Embryonic facial prominence (tissue), 1 donor: ENCODE data around the gene SLC2A13.
"Not testable (repeated sequence)": the region's sequence is repeated elsewhere in the genome, so short reads cannot be mapped to it uniquely, and the experiment has no call there.

ENCODE experiments used
- DNase-seq: peaks from one replicate; pipeline ENCODE4 v3.0.0-alpha.2; 2016; ENCODE audit errors: extremely low spot score

Gene SLC2A13

DNA sequence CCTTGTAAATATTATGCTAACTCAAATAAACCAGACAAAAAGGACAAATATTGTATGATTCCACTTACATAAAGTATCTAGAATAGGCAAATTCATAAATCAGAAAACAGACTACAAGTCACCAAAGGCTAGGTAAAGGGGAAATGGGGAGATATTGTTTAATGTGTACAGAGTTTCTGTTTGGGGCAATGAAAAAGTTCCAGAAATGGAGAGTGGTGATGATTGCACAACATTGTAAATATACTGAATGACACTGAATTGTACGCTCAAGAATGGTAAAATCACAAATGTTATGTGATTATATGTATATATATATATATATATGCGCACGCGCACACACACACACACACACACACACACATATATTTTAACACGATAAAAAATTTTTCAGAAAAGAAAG, 182.5 kb downstream of the SLC2A13 start:
- DNase-seq: no peak

DNA sequence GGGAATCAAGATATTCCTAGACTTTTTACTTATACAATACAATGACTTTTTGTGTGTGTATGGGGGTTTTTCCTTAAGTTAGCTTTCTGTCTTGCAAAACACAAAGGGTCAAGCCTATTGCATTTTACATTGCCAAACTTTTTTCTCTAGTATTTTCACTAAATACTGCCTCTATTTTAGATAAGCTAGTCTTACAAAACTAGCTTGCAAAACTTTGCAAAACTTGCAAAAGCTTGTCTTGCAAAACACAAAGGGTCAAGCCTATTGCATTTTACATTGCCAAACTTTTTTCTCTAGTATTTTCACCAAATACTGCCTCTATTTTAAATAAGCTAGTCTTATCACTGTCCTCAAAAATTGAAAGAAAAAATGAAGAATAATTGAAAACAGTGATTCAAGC, 183.3 kb downstream of the SLC2A13 start:
- not testable (repeated sequence) for DNase-seq

DNA sequence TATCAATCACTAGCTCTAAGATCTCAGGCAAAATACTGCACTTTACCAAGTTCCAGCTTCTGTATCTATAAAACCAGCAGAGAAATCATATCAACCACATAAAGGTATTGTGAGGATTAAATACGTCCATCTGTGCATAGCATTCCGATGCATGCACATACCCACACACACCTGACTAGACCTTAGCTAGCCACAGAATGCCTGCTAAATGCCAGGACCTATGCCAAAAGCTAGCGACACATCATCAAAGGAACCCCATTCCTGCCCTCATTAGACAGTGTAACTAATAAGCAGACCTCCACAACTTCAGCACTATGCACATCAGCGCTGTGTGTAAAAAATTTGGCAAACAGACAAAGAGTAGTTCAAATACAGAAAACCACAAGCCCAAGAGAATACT, 185.2 kb downstream of the SLC2A13 start:
- no peak for DNase-seq

DNA sequence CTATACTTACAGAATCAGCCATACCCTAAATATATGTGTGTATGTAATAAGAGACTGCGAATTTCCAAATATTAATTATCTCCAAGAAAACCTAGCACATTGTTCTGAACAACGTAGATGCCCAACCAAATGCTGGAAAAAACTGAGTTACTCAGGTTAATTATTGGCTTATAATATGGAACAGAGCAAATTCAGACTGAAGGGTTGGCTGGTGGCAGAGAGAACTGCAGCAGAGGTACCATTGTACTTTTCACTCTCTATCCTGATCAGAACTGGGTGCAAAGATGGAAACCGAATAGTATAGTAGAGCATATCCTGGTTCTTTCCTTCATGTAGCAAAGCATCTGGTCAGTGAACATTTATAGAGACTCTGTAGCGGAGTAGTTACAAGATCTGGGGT, 185.7 kb downstream of the SLC2A13 start:
- DNase-seq: no peak

DNA sequence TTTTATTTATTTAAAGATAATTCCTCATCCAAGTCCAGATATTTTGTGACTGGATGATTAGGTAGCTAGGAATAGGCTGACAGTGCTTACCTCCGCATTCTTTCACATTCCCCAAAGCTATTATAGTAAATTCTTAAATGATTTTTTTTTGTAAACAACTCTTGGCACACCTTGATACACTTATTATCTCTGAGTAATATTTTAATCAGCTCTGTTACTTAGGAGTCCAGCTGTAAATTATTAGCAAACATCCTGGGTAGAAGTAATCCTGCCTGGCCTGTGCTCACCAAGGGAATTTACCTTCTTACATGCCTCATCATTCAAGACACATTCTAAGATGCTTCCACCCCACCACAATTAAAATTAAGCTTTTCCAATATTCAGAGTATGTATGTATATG, 186.1 kb downstream of the SLC2A13 start:
- DNase-seq: no peak

DNA sequence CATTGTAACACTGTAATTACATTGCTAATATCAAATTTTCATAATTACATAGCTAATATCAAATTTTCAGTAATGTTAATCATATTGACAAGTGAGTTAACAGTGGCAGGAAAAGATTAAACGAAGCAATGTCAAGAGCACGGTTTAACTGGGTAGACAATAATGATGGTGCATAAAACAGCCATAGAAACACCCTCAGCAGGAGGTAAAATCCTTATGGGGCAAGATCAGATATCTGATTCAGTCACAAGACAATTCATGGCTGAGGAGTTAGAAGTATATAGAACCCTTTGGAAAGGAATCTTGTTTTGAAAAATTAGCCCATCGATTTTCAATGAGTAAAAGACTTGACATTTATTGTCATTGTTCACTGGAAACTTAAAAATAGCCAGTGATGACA, 190.6 kb downstream of the SLC2A13 start:
- no peak for DNase-seq

DNA sequence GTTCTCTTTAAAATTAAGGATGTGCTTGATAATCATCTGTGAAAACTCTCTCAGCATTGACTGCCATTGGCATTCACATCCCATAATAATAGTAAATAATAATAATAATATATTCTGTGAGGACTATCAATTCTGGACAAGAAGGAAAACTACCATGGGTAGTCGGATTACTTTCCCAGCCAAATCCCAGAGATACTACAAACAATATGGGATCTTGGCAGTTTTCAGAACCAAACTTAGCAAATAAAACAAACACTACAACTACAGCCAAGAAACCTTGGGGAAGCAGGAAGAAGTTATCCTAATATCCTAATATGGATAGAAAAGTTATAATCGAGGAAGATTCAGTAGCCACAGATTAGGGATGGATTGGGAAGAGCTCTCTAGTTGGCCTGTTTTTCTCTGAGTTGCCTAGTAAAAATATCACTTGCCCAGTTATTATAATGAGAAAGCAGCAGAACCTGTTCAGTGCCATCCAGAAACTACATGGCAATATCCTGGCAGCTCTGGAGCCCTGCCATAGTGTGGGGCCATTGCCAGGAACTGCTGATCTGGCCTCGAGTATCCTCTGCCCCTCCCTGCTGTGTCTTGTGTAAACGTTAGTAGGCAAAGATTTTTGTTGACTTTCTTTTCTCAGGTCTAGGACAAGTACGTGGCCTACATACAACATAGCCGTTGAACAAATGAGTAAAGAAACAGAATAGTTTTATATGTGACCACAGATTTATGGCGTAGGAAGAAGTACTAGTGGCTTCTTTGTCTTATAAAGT, 193.5 kb downstream of the SLC2A13 start:
- DNase-seq: no peak

DNA sequence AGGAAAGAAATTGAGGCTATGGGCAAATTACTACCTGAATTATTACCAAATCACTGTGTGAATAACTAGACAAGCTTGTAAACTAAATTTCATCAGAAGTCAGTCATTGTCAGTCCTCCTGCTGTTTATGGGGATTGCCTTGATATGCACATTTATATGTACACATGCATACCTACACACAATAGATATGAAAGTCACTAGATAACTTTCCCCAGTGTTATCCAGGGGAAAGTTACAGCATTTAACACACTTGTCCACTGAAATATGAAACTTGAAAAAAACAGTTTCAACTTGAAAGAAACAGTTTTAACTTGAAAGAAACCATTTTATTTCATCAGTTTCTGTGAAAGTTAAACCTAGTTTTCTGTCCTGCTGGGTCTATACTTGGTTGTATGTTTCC, 199.6 kb downstream of the SLC2A13 start:
- no peak for DNase-seq

DNA sequence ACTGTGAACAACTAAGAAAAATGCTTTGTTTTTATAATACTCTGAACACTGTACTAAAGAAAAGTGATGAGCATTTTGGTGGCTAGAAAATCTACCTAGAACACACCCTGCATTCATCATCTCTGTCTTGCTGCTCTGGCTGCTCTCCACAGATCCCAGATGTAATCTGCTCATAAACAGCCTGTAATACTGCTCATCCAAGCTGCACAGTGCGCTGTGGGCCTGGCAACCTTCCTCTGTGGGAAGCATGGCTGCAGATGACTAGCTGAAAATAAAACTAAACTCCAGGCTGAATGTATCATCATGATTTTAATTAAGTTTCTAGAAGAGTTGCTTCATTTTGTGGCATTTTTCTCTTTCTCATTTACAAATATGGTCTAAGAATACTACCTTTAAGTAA, 200.7 kb downstream of the SLC2A13 start:
- DNase-seq: no peak

DNA sequence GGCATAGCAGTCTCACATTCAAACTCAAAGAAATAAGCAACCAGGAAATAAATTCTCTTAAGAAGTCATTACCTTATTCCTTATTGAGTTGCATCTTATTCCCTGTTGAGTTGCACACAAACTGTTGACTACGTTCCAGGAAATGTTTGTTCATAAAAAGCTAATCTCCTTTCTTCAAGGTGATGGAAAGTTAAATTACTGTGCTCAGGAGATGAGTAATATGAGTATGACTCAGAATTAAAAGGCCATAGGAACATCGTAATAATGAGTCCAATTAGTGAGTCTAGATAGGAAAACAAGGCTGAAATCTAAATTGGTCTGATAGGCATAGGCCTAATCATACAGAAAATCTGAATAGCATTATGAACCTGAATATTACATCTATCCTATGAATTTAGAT, 203.1 kb downstream of the SLC2A13 start:
- no peak for DNase-seq

DNA sequence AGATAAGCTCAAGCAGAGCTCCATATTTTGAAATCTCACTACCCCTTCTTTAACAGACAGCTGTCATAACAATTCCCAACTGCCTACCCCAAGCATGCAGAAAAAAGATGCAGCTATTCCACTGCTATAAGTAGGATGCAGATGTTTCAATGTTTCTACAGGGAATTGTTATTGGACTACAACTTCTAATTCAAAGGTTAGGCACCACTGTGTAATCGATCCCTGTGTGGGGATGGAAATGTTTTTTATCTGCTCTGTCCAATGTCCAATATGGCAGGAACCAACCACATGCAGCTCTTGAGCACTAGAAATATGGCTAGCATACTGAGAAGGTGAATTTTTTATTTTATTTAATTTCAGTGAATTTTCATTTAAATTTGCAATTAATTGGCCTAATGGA, 208.6 kb downstream of the SLC2A13 start:
- no peak for DNase-seq

DNA sequence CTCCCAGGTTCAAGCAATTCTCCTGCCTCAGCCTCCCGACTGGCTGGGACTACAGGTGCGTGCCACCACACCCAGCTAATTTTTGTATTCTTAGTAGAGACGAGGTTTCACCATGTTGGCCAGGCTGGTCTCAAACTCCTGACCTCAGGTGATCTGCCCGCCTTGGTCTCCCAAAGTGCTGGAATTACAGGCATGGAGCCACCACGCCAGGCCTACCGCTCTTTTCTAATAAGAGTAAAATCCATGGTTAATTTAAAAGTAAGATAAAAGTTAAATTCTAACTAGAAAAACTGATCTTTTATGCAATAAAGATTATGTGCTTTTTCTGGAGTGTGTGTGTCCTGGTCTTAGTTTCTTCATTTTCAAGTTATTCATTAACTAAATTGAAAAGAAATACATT, 212.5 kb downstream of the SLC2A13 start:
- DNase-seq: not testable (repeated sequence)

DNA sequence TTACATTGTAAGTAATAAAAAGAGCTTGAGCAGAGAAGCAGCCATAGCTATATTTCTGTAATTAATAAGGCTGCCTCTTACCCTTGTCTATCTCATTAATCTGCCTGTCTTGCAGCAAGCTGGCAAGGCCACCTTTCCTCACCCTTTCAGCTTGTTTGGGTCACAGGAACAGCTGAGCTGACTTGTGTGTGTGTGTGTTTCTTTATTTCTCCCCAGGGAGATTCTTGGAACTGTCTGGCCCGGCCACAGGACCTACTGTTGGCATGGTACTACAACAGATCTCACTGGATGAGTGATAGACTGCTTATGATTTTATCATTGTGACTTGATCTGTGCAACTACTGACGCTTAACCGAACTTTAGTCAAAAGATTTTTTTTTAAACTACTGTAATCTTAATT, 213.7 kb downstream of the SLC2A13 start:
- DNase-seq: no peak

DNA sequence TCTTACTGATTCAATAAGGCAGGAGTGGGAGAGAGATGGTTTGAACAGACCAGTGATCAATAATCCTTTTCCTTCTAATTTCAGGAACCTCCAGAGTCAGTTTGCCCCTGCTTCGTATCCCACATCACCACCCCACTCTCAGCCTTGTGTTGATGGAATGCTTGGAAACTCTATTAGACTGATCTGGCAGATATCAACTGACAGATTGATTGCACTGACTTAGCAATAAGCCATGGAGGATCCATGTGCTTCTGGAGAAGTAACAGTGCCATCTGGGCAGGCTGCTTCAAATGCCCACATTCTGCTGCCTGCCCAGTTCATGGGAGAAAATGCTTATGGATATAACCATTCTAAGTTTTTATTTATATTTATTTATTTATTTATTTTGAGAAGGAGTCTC, 218.0 kb downstream of the SLC2A13 start:
- DNase-seq: no peak

DNA sequence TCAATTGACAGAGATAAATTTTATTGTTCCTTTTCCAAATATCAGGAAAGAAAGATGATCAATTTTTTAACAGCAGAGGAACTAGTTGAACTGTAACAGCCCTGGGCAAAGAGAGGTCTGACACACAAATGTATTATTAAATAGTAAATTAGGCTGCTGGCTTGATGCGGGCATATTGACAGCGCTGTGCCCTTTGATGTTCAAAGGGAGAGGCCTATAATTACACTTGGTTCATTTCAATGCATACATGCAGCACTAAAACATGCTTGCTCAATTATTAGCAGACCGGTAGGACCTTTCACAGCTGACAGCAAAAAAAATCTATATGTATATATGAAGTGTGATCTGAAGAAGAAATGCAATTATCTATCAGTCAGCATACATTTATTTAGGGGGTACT, 219.8 kb downstream of the SLC2A13 start:
- DNase-seq: no peak

DNA sequence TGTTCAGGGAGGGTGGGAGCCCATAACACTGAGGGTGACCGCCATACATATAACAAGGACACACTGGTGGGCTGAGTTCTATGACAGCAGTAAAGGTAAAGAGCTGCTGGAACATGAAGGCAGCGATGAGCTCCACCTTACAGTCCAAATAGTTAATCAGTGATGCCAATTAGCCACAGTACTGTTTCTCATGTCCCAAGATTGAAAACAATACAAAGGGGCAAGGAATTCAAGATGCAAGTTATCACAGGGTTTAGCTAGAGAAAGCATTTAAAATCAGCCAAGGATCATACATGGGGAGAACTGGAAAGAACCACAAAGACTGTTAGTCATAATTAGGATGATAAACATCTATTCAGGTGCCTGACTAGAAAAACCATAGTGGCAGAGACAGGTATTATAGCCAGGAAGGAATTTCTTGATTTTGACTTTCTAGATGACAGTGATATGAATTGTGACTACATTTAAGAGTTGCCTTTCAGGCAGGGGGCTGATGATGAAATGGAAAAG, 221.2 kb downstream of the SLC2A13 start:
- DNase-seq: no peak

DNA sequence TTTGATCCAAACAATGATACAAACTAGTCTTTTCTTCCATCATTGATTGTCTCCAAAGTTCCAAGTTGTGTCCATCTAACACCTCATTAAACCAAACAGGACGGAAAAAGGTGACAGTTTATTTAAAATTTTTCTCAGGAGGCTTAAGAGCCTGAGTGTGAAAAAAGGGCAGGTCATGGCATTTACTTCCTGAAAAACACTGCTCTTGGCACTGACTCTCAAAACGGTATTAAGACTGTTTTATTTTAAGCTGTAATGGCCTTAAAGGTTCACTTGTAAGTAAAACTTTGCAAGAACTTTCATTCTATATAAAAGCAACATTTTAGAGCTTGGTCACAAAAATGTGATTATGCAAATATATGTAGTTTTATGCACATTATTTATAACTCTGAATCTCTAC, 222.5 kb downstream of the SLC2A13 start:
- no peak for DNase-seq

DNA sequence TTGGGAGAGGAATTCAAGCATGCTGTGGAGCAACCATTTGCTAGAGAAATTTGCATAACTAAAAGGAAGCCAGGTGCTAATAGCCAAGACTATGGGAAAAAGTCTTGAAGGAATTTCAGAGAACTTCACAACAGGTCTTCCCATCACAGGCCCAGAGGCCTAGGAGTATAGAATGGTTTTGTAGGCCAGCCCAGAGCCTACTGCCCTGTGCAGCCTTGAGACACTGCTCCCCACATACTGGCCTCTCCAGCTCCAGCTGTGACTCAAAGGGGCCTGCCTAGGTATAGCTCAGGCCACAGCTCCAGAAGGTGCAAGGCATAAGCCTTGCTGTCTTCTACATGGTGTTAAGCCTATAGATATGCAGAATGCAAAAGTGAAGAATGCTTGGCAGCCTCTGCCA, 227.1 kb downstream of the SLC2A13 start:
- DNase-seq: no peak

DNA sequence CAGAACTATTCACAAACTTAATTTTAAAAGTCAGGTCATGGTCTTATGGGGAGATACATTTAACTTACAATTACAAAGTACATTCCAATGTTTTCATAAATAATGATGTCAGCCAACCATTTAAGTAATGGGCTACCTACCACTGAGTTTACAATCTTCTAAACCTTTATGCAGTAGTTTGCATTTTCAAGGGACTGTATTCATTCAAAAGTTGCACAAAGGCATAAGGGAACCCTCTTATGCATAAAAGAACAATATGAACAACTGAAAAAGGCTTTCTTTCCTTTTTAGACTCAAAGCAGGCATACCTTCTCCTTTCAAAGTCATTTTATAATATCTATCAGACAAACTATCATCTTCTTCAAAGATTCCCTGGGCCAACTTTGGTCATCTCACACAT, 230.2 kb downstream of the SLC2A13 start:
- no peak for DNase-seq

DNA sequence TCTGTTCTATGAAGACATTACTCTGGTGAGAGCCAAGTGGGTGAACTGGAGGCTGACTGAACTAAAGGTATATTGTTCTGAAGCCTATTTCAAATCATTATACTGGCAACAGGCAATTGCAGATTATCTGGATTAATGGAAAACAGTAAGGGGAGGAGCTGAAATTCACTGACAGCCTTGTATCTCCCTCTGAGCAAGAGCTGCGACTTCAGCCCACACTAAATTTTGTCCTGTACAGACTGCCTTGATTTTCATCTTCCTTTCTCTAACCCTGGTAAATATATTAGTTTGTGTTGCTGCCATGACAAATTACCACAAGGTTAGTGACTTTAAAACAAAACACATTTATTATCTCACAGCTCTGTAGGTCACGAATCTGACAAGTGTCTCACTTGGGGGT, 231.1 kb downstream of the SLC2A13 start:
- DNase-seq: no peak

DNA sequence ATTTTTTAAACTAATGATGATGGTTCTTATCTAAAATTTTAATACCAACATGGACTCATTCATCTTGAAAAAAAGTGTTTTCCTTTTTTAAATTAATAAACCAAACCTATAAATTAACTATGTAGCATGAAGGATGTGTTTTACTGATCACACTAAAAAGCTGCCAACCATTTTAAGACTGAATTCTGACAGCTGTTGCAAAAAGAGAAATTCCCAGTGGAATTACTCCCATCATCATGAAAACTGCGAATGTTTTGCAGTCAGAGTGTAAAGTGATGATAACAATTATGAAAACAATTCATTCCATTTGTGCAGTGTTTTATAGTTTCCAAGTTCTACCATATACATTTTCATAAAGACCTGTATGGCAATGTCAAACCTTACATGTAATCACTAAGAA, 232.8 kb downstream of the SLC2A13 start:
- no peak for DNase-seq

DNA sequence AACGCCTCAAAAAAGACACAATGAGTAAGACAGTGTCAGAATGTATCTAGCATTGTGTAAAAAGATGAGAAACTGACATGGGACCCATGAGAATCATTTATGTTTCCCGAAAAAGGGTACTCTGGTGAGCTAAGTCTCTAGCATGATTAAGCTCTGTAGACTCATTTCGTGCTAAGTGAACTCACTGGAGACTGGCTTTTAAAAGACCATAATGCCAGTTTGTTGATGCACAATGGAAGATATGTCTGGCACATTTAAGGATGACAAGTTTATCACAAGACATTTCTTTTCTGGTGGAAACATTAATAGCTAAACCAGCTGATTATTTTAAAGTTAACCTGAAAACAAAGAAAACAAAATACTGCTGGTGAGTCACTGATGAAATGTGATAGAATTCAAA, 233.5 kb downstream of the SLC2A13 start:
- DNase-seq: no peak

DNA sequence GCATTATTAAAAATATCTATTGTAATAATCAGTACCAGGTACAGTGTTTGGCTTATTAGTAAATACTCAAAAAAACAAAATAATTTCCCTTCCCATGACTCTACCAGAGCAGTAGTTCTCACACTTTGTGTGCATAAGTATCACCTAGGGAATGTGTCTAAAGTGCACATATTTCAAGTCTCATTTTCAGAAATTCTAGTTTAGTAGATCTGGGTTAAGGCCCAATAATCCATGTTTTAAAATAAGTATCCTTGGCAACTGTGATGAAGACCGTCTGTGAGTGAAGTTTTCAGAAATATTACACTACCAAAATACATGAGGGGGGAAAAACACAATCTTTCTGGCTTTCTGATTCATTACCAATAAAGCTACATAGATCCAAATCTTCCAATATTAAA, 237.6 kb downstream of the SLC2A13 start:
- DNase-seq: no peak
